Midbrain (tissue), 1 donor: ENCODE results near the gene ZNF575.

Experiments used
- DNase-seq: peaks from one replicate; lab custom pipeline; 2025; lab: John Stamatoyannopoulos, UW

ZNF575 gene

GRCh38 chr19:43572171-43572588 lies 39.2 kb downstream of the ZNF575 start:
- no peak for DNase-seq

- no peak for DNase-seq
Measured at GRCh38 chr19:43574424-43575155, 41.6 kb downstream of the ZNF575 start.

- peak; percentile 96 for DNase-seq
Measured at GRCh38 chr19:43575156-43575950, 42.4 kb downstream of the ZNF575 start, which contains the start of the genes PINLYP and XRCC1. TSS of gene PINLYP (plus strand) at chr19:43575801. CDS start at chr19:43577192, 1,391 bp downstream. TSS of gene XRCC1 (minus strand) at chr19:43575527. CDS start at chr19:43575458, 69 bp downstream.

GRCh38 chr19:43575955-43576878 lies 43.2 kb downstream of the ZNF575 start:
- no peak for DNase-seq

- no peak for DNase-seq
Measured at GRCh38 chr19:43578787-43579186, 45.8 kb downstream of the ZNF575 start.

GRCh38 chr19:43581467-43581866 lies 48.5 kb downstream of the ZNF575 start:
- no peak for DNase-seq

GRCh38 chr19:43582495-43582894 lies 49.5 kb downstream of the ZNF575 start:
- DNase-seq: no peak

GRCh38 chr19:43584484-43584883 lies 51.5 kb downstream of the ZNF575 start:
- no peak for DNase-seq
